Lung (tissue), 16 donors: ENCODE data around the gene TTC5. TPM values are rescaled to one million over a fixed set of nuclear protein-coding genes. Genes with fewer than 3 reads are reported as not detected.

Experiments used
- ATAC-seq: fragments of 200-7000 bp; cut with Tn5 transposase; one replicate; pipeline ENCODE4 v1.9.1; 2020; ENCODE audit warnings: moderate number of reproducible peaks; ENCODE audit not compliant: insufficient read depth, low FRiP score
- DNase-seq, 3 donors: peaks; one replicate each; pipeline ENCODE4 v3.0.0-alpha.2; 2013 to 2017
- H3K27ac ChIP-seq, 2 donors: one replicate each; pipeline ENCODE4 v1.5.1; 2013; ENCODE audit warnings: mild to moderate bottlenecking in 2 of 2, moderate library complexity in 2 of 2, control low read depth in 1 of 2, inconsistent platforms in 1 of 2, low read depth in 1 of 2, low read length in 1 of 2
- H3K27me3 ChIP-seq, 3 donors: one replicate each; pipeline ENCODE4 v1.5.1; 2013; ENCODE audit warnings: low read length in 2 of 3; ENCODE audit not compliant: control insufficient read depth in 3 of 3, insufficient read depth in 3 of 3
- H3K36me3 ChIP-seq, 4 donors: one replicate each; pipeline ENCODE4 v1.5.1; 2013; ENCODE audit warnings: low read length in 4 of 4, mild to moderate bottlenecking in 1 of 4, moderate library complexity in 1 of 4; ENCODE audit not compliant: control insufficient read depth in 4 of 4, insufficient read depth in 4 of 4
- H3K4me1 ChIP-seq, 5 donors: one replicate each; pipeline ENCODE4 v1.5.1; 2013; ENCODE audit warnings: low read length in 5 of 5, mild to moderate bottlenecking in 2 of 5, moderate library complexity in 1 of 5; ENCODE audit not compliant: control insufficient read depth in 5 of 5, insufficient read depth in 5 of 5
- H3K4me3 ChIP-seq: one replicate; pipeline ENCODE4 v1.5.1; 2013; ENCODE audit warnings: mild to moderate bottlenecking, control low read depth, moderate library complexity
- H3K9ac ChIP-seq, 2 donors: one replicate each; pipeline ENCODE4 v1.5.1; 2013; ENCODE audit warnings: low read length in 2 of 2, control low read depth in 1 of 2; ENCODE audit not compliant: insufficient read depth in 1 of 2
- H3K9me3 ChIP-seq, 4 donors: one replicate each; pipeline ENCODE4 v1.5.1; 2013; ENCODE audit warnings: low read length in 3 of 4, mild to moderate bottlenecking in 1 of 4, moderate library complexity in 1 of 4; ENCODE audit not compliant: control insufficient read depth in 4 of 4, insufficient read depth in 3 of 4
- CTCF ChIP-seq: IDR thresholded peaks from 2 replicates; pipeline ENCODE4 v1.5.1; 2012; ENCODE audit warnings: mild to moderate bottlenecking; ENCODE audit errors: control extremely low read depth, extremely low read depth
- WGBS, 2 donors: extraction: QIAGEN DNeasy Blood & Tissue Kit; methylation state at CpG; one replicate each; pipeline ENCODE4 v1.1.7; 2013; 5-methylcytosine and 5-hydroxymethylcytosine counted together
- long read RNA-seq, 5 donors: transcript quantifications; one replicate each; lab custom pipeline, GENCODE V29; 2026
- polyA plus RNA-seq, 2 donors: library from polyadenylated mRNA; stranded (reverse); fragments of 200-250 nt; gene quantifications; one replicate each; pipeline ENCODE4 v1.2.1, GENCODE V29; 2013
- total RNA-seq, 2 donors: library from RNA; depleted of rRNA in 1 of 2; stranded (reverse); fragments of >200 nt in 1 of 2; gene quantifications; one replicate each; pipeline ENCODE4 v1.2.1, GENCODE V29; 2014 to 2021
- donor health status: control.
- donor health status: control.
- donor health status: Bipolar disorder and iron deficiency.
- donor health status: healthy.
- donor health status: DM: yes; HTN: yes; CAD: no.

TTC5 gene, protein sequence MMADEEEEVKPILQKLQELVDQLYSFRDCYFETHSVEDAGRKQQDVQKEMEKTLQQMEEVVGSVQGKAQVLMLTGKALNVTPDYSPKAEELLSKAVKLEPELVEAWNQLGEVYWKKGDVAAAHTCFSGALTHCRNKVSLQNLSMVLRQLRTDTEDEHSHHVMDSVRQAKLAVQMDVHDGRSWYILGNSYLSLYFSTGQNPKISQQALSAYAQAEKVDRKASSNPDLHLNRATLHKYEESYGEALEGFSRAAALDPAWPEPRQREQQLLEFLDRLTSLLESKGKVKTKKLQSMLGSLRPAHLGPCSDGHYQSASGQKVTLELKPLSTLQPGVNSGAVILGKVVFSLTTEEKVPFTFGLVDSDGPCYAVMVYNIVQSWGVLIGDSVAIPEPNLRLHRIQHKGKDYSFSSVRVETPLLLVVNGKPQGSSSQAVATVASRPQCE
- total RNA-seq (10 to 100 TPM; 17.7 to 21.8 TPM), polyA plus RNA-seq (10 to 100 TPM in 1 of 2 donors, 1 to 10 TPM in 1; 5.0 to 10.7 TPM)
- long read RNA-seq, donor 1, full-length matches to known transcripts, result 8 of 8 reads
- long read RNA-seq, donor 1, partial matches to known transcripts, result 0 of 8 reads
- long read RNA-seq, donor 1, other reads (novel, unspliced or antisense), result 0 of 8 reads
- long read RNA-seq, donor 2, result 0 reads
- long read RNA-seq, donor 3, full-length matches to known transcripts, result 2 of 2 reads
- long read RNA-seq, donor 3, partial matches to known transcripts, result 0 of 2 reads
- long read RNA-seq, donor 3, other reads (novel, unspliced or antisense), result 0 of 2 reads
- long read RNA-seq, donor 4, full-length matches to known transcripts, result 7 of 7 reads
- long read RNA-seq, donor 4, partial matches to known transcripts, result 0 of 7 reads
- long read RNA-seq, donor 4, other reads (novel, unspliced or antisense), result 0 of 7 reads
- long read RNA-seq, donor 5, full-length matches to known transcripts, result 9 of 14 reads
- long read RNA-seq, donor 5, partial matches to known transcripts, result 5 of 14 reads
- long read RNA-seq, donor 5, other reads (novel, unspliced or antisense), result 0 of 14 reads

GRCh38 chr14:20305265-20306078, at the start of gene TTC5:
Gene TTC5, minus strand, starts transcription at chr14:20305951. Its CDS starts 14 bp downstream, at chr14:20305937.
- Histone ChIP-seq H3K9me3 (no peaks in the 10 kb centered on the region), H3K4me3 (peak within 1 kb of the TSS; percentile 91), H3K36me3 (peaks cover under 1 to 18% (median 3%) of the 10 kb centered on the region in 4 donors), H3K9ac (peak within 1 kb of the TSS; percentile 57 to 71), H3K27me3 (no peaks in the 10 kb centered on the region), H3K27ac (peak within 1 kb of the TSS in 1 of 2 donors; percentile 80), H3K4me1 (peaks cover 0 to 18% (median 6%) of the 10 kb centered on the region in 5 donors)
- ATAC-seq, result peak; percentile 94
- TF ChIP-seq CTCF, result peak; percentile 82
- 1% methylated on average over 27 of the region's 27 CpGs for WGBS, 2 donors
- peak; percentile 91 to 95 (median 93) for DNase-seq

GRCh38 chr14:20350860-20351259, 45.1 kb upstream of the TTC5 start:
- H3K4me1 ChIP-seq, result no peaks in the 10 kb centered on the region
- H3K36me3 ChIP-seq, result peaks cover 12 to 52% (median 27%) of the 10 kb centered on the region in 4 donors
- DNase-seq, result no peak
- TF ChIP-seq CTCF, result no peak
- no peak overlapping the region for H3K4me3 ChIP-seq
- H3K9me3 ChIP-seq, result no peaks in the 10 kb centered on the region
- ATAC-seq, result no peak
- no peak overlapping the region for H3K9ac ChIP-seq
- no peak overlapping the region for H3K27ac ChIP-seq
- no peaks in the 10 kb centered on the region for H3K27me3 ChIP-seq

DNA sequence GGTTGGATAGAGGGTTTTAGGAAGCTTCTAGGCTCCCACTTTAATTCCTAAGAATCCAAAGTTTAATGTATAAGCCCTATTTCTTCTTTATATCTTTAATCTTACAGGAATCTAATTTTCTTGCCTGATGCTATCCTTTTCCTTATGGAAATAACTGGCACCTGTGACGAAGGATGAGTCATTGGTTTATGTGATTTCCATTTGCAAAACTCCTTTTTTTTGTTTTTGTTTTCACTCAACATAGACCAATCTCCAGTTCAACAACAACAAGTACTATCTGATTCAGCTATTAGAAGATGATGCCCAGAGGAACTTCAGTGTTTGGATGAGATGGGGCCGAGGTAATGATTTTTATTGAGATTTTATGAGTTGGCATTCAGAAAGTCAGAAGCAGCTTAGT, 44.5 kb upstream of the TTC5 start:
- H3K27ac ChIP-seq, result no peak overlapping the region
- DNase-seq (no peak), ATAC-seq (no peak)
- peaks cover 17 to 52% (median 29%) of the 10 kb centered on the region in 4 donors for H3K36me3 ChIP-seq
- no peak for TF ChIP-seq CTCF
- H3K9ac ChIP-seq, result no peak overlapping the region
- no peaks in the 10 kb centered on the region for H3K27me3 ChIP-seq
- no peak overlapping the region for H3K4me3 ChIP-seq
- H3K9me3 ChIP-seq, result no peaks in the 10 kb centered on the region
- H3K4me1 ChIP-seq, result no peaks in the 10 kb centered on the region
- 98 to 100% methylated on average over 2 of the region's 2 CpGs for WGBS, 2 donors
